ENCODE measurements around the gene CRPPA.

GRCh38 chr7:16400893-16401275 is 20.5 kb downstream of the CRPPA start:
- TF ChIP-seq POLR2AphosphoS5 (IDR thresholded peaks at IDR 0.05; ENCODE audit: low read length) (no peak), BACH1 (IDR thresholded peaks at IDR 0.05; ENCODE audit: borderline replicate concordance) (no peak), CTCF (IDR thresholded peaks at IDR 0.05 in 2 of 3, conservative IDR thresholded peaks at IDR 0.05 in 1 of 3; ENCODE audit: control insufficient read depth in 2 of 3, extremely low read depth in 1 of 3, insufficient read depth in 1 of 3, low read depth in 3 of 3, low read length in 3 of 3) (no peak), ZBTB40 (IDR thresholded peaks at IDR 0.05; ENCODE audit: borderline replicate concordance) (no peak), ATF2 (IDR thresholded peaks at IDR 0.05; ENCODE audit: low read length) (no peak), REST (IDR thresholded peaks at IDR 0.05; ENCODE audit: low read depth, low read length) (no peak), SUZ12 (IDR thresholded peaks at IDR 0.05; ENCODE audit: unreplicated experiment) (no peak), E4F1 (IDR thresholded peaks at IDR 0.05; ENCODE audit: borderline replicate concordance, partially characterized antibody) (no peak), USF2 (IDR thresholded peaks at IDR 0.05; ENCODE audit: borderline replicate concordance, low read depth, low read length) (no peak), HDAC6 (IDR thresholded peaks at IDR 0.05; ENCODE audit: unreplicated experiment) (no peak)
